NCI-H460 (cell line): ENCODE measurements around the gene SESN1. TPM values are rescaled to one million over a fixed set of nuclear protein-coding genes. Genes with fewer than 3 reads are reported as not detected.

Source experiments
- DNase-seq: peaks from one replicate; pipeline ENCODE4 v3.0.0-alpha.2; 2016; ENCODE audit warnings: low read depth; ENCODE audit errors: extremely low read depth
- total RNA-seq: library from RNA; depleted of rRNA; stranded (reverse); fragments of >200 nt; shearing (Covaris generic); gene quantifications from 2 replicates; pipeline ENCODE4 v1.2.3, GENCODE V29; 2014

Gene SESN1
- total RNA-seq, 1 experiment from 2014 or later: 10.2 TPM

DNA sequence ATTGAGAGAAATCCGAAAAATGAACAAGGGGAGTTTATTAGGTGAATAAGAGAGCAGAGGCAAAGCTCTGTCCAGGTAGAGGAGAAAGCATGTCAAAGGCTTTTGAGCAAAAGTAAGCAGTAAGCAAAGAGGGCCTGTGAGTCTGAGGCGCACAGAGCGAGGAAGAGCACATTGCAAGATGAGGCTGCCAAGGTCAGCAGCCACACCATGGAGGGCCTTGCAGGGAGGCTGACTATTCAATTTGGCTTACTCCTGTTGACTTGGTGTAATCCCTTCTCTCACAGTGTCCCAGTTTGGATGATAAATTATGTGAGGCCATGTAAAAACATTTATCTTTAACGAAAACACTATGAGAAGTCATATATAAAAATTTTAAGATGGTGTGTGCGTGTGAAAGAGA is 32.4 kb downstream of the SESN1 start:
- DNase-seq: no peak

DNA sequence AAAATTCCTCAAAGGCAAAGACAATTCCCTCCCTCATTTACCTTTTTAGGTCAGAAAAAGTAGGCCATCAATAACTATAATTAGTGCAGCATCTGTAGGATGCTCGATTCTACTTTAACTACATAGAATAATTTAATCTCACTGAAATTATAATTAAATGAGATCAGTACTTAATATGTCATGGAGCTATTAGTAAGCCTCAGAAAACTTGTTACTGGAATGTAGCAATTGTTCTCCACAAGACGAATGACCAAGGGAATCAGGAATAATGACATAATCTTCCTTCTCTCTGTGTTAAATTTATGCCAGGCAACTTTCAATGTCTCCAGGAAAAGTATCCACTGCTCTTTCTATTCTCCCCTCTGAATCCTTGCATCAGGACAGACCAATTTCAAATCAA is 34.1 kb downstream of the SESN1 start:
- DNase-seq: no peak

DNA sequence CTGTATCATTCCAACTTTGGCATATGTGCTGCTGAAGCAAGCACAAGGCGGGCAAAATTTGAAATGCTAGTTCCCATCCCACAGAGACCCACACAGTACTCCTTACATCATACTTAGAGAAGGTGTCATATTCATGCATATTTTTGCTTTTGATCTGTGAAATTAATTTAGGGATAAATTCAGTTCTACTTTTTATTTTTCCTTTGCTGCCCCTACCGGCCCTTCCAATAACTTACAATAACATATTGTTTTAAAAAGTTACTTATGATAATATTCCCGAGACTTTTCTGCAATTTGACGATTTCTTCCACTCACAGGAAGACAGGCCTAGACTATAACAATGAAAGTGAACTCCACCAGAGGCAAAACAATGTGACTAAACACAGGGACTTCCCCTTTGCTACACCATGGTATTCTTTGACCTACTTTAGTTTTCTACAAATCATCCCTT is 35.0 kb downstream of the SESN1 start:
- no peak for DNase-seq

DNA sequence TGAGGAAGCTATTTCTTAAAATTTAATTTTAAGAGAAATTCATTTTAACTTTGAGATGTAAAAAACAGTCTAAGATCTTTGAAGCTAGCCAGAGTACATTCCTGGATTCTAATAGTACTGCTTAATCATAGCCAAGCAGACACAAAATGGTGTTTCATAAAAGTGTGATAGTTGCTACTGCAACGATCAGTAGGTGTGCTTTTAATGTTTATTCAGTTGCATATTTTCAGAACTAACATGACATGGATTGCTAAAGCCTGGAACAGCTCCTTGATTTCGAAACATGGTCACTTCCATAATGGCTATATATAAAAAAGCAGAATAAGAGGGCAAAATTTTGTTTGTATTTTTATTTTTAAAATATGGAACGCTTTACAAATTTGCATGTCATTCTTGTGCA is 35.5 kb downstream of the SESN1 start:
- DNase-seq: no peak

DNA sequence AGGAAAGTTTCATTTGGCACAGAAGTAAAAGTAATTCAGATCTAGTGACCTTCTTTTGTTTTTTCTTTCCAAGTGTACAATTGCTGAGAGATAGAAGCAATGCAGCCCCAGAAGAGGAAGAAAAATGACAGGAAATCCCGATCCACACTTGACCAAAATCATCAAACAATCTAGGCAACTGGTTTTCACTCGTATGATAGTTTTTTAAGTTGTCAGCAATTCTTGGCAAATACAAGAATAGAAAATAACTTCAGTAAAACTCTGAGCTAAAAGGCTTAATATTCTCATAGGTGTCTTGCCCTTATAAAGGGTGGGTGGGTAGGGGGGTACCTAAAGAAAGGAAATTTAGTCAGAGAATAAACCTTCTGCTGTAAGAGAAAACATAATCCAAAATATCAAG is 36.0 kb downstream of the SESN1 start:
- DNase-seq: no peak

DNA sequence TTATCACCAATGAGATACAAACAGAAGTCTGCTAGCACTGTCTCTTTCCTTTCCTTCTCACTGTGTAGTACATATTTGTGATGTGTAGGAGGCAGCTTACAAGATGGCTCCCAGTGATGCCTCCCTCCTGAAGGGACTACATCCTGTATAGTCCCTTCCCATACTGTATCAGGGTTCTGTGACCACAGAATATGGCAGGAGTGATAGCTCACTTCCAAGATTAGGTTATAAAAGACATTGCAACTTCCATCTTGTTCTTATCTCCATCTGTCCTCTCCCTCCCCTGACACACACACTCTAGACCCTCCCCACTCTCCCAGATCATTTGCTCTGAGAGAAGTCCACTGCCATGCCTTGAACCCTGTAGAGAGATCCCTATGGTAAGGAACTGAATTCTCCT is 38.0 kb downstream of the SESN1 start:
- DNase-seq: no peak

DNA sequence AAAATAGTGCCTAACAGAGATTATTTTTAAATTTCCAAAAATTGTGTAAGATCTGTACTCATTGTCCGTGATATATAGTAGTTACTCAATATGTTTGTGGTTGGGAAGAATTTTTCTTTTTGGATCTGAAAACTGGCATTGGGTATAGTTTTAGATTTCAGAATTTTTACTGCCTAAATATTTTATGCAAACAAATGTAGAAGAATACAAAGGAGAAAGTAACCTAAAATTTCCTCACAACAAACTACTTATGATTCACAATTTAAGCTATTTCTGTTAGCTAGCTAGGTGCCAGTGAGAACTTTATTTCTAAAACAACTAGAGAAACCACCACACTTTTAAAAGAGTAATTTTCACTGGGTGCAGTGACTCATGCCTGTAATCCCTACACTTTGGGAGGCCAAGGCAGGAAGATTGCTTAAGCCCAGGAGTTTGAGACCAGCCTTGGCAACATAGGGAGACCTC is 38.8 kb downstream of the SESN1 start:
- no peak for DNase-seq

DNA sequence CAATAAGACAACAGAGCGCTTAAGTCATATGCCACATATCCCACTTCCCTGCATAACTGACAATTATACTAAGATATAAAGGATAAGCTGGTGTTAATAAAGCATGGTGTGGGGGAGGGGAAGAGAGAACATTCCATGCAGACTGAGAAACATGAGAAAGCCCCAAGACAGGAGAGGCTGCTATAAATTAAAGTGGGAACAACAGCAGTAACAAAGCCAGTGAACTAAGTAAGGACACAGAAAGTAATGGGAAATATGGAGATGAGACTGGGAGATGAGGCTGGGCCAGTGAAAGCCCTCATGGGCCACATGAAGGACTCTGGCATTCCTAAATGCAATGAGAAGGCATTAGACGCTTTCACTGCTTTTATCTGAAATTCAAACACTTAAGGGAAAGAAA is 41.3 kb downstream of the SESN1 start:
- DNase-seq: no peak

DNA sequence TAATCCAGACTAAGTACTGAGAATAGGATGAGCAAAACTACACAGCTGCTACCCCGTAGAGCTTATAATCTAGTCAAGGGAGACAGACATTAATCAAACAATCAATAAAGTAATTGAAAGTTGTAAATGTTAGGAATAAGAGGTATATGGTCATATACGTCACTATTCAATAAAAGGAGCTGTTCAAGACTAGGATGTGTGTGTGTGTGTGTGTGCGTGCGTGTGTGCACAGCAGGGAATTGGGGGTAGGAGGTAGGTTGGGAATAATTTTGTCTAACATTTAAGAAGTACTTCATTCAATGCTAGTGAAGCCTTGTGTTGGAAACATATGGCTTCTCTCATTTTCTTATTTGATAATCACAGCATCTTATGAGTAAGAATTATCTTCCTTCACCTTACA is 41.8 kb downstream of the SESN1 start:
- DNase-seq: no peak

DNA sequence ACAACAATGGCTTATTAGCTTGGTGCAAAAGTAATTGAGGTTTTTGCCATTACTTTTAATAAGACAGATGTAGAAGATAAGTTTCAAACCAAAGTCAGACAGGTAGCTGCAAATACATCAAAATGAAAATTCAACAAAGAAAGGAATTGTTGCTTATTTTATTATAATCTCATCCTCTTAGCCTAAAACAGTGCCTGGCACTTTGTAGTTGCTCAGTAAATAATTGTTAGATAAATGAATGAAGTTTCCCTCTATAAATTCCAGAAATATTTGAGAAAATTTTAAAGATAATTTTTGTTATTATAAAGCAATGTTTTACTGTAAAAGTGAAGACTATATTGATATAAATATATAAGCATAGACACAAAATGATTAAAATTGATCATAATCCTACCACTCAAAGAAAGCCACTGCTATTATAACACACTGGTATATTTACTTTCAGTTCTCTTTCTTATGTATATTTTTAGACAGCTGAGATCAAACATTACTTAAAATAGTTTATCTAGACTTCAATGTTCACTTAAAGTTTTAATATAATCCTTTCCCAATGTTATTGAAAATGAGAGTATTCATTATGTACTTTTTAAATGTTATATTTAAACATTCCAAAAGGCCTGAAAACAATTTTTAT is 42.5 kb downstream of the SESN1 start:
- DNase-seq: no peak

DNA sequence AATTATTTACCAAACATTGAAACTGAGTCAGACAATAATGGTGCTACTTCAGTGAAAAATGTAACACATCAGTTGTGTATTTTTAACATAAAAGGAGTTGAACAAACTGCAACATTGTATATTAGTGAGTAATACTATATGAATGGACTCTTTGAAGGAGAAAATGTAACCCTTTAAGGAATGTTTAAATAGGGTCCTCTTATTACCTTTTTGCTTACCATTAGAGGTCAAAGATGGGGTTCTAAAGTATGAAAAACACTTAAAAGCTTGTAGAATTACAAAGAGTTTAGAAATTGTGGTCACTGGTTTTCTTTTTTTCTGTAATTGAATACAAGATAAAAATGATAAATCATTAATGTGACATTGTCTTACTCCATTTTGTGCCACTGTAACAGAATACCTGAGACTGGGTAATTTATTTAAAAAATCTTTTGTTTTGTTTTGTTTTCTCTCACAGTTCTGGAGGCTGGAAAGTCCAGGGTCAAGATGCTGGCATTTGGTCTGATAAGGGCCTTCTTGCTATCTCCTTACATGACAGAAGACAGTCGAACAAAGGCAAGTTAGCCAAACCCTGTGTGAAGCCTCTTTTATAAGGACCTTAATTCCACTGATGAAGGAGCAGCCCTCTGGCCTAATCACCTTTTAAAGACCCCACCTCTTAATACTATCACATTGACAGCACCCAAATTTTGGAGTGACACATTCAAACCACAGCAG is 43.2 kb downstream of the SESN1 start:
- no peak for DNase-seq

DNA sequence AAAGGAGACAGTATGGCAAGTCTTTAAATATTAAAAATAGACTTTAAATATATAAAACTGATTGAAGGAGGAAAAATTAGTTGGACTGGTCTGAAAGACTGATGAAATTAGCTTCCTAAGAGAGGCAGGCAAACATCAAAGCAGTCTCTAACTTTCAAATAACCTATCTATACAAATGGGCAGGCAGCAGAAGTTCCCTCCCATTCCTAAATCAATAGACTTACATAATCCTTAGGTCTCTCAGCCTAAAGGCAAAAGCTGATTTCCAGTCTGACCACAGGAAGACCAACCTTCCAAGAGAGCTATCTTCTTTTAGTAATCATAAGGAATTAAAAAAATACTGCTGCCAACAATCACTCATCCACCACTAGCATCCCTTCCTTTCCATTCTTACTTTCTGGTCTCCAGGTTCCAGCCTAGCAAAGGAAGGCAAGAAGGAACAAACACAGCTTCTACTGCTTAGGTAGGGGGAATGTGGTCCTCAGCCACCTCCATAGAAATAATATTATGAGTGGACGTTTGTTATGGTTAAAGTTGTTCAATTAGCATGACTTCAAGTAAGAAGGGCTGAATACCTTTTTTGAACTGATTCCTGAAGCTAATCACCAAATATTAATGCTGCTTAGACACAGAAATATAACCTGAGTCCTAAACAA is 44.1 kb downstream of the SESN1 start:
- DNase-seq: no peak

DNA sequence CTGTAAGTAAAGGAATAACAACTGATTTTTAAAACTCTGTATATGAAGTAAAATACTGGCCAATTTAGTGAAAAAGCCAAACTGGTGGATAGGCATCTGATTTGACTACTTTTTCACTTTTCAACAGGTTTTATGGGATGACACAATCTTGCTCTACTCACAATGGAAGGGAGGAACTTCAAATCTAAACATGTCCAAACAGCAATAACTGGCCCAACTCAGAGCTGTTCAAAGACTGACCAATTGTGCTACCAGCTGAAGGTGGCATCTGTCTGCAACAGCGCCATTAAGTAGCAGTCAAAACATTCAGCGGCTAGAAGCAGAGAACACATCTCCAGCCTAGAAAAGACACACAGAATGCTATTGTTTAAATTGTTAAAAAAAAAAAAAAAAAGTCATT is 44.6 kb downstream of the SESN1 start:
- no peak for DNase-seq

DNA sequence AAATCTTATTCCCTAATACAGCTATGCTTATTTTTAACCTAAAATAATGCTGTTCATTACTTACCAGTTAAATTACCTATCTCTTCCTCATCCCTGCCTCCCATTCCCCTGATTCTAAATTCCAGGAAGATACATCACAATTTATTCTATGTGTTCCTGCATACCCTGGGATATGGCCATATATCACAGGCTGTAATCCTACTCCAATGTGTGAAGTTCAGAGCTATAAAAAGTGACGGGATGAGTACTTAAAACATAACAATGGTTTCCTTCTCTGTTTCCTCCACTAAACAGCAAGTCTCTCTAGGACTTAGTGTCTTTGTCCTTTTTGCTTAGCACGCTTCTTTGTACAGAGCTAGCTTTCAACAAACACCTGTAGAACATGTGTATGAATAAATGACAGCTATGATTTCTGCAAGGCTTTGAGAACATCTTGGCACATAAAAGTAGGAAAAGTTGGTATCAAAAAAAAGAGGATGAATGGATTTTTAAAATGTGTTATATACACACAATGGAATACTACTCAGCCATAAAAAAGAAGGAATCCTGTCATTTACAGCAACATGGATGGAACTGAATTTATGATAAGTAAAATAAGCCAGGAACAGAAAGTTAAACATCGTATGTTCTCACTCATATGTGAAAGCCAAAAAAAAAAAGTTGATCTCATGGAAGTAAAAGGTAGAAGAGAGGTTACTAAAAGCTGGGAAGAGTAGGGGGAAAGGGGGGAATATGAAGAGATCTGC is 45.8 kb downstream of the SESN1 start:
- no peak for DNase-seq

DNA sequence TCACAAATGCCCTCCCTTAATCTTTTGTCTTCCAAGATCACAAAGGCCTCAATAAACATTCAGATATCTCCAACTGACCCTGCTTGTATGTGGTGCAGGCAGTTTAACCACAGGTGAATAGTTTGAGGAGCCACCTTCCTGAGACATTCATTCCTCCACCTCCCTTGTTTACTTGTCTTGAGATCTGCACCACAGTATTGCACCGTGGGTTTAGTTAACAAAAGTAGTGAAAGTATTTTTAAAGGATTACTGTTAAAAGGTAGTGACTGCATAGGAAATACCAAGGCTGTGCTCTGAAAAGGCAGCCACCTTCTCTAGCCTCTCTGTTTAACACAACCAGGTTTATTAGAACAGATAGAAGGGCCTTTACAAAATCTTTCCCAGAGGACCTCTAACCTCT is 46.5 kb downstream of the SESN1 start:
- no peak for DNase-seq

DNA sequence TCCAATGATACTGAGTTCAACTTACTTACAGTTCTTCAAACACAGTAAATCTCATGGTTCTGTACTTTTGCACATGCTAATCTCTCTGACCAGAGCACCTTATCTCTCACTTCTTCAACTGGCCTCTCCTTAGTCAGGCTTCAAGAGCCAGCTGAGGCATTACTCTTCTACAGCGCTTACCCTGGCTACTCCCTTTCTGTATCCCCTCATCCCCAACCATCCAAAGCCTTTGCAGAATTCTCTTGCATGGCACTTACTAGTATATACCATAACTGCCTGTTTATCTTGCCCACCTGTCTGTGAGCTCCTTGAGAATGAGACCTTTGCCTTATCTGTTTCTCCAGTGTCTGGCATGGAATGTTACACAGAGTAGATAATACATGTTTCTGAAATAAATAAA is 49.2 kb downstream of the SESN1 start:
- no peak for DNase-seq

DNA sequence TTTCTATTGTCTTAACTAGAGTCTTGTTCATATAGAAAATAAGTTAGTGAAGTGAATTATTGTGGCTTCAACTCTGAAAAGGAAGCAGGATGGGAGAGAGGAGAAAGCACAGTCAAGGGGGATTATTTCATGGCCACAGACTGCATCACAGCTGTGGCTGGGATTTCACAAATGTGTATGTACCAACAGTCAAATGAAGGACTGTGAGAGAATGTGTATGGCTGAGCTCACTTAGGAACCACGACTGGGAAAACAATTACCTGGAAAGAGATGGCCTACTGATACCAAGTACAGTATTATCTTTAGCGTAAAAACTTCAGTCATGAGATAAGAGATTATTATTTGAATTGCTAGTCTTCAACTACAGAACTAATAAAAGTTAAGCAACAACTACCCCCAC is 54.9 kb downstream of the SESN1 start:
- DNase-seq: no peak

DNA sequence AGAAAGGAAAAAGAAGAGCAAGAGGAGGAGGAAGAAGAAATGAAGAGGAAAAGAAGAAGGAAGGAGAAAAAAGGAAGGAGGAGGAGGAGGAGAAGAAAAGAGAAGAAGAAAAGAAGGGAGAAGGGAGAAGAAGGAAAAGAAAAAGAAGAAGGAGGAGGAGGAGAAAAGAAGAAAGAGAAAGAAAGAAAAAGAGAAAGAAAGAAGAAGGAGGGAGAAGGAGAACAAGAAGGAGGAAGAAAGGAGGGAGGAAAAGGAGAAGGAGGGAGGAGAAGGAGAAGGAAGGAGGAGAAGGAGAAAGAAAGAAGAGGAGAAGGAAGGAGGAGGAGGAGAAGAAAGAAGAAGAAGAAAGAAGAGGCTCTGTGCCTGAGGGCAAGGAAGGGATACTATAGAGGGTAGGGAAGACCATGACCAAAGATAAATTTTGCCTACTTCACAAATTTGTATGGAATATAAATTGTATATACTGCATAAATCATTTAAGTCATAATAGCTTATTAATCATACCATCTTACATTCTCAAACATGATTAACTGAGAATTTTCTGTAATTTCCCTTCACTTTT is 55.7 kb downstream of the SESN1 start:
- DNase-seq: no peak

DNA sequence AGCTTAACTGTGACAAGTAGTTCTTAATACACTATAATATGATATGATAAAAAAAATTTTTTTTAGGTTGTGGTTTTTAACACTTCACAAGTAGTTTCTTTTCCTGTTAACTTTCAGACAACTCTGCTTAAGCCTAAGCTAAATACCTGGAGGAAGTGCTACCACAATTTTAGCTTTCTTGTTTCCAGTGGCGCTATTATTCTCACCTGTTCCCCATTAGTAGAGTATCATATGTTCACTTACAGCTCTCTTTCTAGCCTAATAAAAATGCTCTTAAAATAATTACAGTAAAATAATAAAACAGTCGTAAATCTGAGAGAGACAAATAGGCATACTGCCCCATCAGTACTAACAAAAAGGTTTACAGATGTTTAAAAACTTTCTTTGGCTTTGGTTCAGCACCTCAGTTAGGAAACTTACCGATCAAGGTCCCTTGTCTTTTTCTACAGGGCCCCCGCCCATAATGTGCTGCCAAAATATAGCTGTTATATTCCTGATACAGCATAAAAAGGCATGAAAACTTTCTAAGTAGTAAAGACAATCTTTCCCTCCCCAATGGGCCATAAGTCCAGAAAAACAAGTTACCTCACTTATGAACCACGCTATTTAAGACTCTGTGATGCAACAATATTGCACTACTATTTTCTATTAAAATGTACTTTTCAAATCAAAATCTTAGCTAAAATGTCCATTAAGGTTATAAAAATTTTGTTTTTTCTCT is 57.9 kb downstream of the SESN1 start:
- DNase-seq: no peak

DNA sequence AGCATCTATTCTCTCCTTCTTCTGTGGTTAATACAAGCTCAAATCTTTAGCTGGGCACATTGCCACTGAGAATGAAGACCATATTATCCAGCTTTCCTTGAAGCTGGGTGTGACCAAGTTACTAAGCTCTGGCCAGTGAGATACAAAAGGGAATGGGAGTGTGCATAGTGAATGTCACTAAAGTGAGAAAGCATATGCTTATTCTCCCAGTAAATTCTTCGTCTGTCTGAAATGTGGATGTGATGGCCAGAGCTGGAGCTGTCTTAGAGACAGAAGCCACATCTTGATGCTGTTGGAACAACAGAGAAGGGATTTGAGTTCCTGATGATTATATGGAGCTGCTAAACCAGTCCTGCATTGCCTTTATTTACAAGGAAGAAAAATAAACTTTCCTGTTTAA is 60.1 kb downstream of the SESN1 start:
- DNase-seq: no peak
